NCI-H345 treated with DMSO at 0.1 percent for 48 hours (cell line): ENCODE data around the gene BAIAP2L2.
"Not testable (repeated sequence)": the region's sequence is repeated elsewhere in the genome, so short reads cannot be mapped to it uniquely, and the experiment has no call there.

ENCODE experiments used
- DNase-seq: peaks from one replicate; lab custom pipeline; 2025; ENCODE audit not compliant: unreplicated experiment; lab: John Stamatoyannopoulos, UW

Gene BAIAP2L2, protein sequence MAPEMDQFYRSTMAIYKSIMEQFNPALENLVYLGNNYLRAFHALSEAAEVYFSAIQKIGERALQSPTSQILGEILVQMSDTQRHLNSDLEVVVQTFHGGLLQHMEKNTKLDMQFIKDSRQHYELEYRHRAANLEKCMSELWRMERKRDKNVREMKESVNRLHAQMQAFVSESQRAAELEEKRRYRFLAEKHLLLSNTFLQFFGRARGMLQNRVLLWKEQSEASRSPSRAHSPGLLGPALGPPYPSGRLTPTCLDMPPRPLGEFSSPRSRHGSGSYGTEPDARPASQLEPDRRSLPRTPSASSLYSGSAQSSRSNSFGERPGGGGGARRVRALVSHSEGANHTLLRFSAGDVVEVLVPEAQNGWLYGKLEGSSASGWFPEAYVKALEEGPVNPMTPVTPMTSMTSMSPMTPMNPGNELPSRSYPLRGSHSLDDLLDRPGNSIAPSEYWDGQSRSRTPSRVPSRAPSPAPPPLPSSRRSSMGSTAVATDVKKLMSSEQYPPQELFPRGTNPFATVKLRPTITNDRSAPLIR

GRCh38 chr22:38110008-38110862, at the start of gene BAIAP2L2:
Gene BAIAP2L2, minus strand, starts transcription at chr22:38110684. Its CDS starts 159 bp downstream, at chr22:38110525.
- no peak for DNase-seq

- DNase-seq, result no peak
Measured at GRCh38 chr22:38155703-38156102, 45.2 kb upstream of the BAIAP2L2 start.

DNA sequence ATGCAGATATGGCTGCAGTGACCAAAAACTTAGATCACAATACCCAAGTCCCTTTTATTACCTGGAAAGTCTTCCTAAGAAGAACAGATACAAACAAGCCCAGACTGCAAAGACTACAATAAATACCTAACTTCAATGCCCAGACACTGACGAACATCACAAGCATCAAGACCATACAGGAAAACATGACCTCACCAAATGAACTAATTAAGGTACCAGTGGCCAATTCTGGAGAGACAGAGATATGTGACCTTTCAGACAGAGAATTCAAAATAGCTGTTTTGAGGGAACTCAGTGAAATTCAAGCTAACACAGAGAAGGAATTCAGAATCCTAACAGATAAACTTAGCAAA, 44.1 kb upstream of the BAIAP2L2 start:
- not testable (repeated sequence) for DNase-seq

DNA sequence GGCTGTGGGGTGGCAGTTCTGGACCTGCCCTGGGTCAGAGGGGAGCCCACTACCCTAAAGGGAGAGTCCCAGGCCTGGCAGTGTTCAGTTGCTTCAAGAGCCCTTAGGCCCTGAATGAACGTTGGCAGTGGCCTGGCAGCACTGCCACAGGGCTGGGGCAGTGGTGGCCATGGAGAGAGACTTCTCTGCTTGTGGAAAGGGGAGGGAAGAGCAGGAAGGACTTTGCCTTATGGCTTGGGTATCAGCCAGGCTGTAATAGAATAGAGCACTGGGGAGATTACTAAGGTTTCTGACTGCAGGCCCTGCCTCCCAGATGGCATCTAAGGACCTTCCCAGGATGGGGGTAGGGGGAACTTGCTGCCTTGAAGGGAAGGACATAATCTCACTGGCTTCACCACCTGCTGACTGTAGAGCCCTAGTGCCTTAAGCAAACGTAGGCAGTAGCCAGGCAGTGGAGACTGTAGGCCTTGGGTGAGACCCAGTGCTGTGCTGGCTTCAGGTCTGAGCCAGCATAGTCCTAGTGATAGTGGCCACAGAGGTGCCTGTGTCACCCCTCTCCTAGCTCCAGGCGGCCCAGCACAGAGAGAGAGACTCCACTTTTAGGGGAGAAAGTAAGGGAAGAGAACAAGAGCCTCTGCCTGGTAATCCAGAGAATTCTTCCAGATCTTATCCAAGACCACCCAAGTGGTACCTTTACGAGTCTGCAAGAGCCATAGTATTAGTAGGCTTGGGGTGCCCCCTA, 43.5 kb upstream of the BAIAP2L2 start:
- no peak for DNase-seq

DNA sequence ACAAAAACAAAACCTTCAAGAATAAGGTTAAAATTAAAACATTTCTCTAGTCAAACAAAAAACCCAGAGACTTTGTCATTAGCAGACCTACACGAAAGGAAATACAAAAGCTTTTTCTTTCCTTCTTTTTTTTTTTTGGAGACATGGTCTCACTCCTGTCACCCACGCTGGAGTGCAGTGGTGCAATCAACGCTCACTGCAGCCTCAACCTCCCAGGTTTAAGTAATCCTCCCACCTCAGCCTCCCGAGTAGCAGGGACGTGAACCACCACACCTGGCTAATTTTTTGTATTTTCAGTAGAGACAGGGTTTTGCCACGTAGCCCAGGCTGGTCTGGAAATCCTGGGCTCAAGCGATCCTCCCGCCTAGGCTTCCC, 40.6 kb upstream of the BAIAP2L2 start:
- no peak for DNase-seq

DNA sequence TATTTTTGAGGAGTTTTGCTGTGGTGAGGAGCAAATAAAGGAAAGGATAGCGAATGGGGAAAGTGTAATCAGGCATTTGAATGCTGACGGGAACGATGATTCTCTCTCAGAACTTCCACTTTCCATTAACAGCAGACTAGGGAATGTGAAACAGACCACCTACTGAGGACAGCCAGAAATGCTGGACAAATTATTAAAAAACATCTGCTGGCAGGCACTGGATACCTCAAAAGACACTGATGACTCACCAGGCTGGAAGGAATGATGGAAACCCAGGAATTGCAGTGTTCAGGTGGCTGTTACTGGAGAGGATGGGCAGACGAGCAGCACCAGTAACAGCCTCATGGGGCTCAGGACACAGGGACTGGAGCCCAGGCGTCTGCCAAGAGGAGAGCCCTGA, 37.8 kb upstream of the BAIAP2L2 start:
- DNase-seq, result no peak

- not testable (repeated sequence) for DNase-seq
Measured at GRCh38 chr22:38146166-38146565, 35.7 kb upstream of the BAIAP2L2 start.

DNA sequence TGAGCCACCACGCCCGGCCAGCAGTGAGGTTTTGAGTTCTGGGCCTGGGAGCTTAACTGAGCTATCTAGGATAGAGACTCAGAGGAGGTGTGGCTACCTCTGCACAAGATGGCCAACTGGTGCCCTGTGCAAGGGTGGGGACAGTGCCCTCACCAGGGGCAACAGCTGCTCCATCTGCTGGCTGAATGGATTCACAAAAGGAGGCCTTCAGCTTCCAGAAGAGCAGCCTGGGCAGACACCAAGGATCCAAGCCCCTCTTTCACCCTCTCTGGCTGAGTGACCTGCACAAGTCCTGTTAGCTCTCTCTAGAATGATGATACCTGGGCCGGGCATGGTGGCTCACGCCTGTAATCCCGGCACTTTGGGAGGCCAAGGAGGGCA, 33.5 kb upstream of the BAIAP2L2 start:
- DNase-seq, result no peak

GRCh38 chr22:38142606-38143005, 32.1 kb upstream of the BAIAP2L2 start:
- no peak for DNase-seq

DNA sequence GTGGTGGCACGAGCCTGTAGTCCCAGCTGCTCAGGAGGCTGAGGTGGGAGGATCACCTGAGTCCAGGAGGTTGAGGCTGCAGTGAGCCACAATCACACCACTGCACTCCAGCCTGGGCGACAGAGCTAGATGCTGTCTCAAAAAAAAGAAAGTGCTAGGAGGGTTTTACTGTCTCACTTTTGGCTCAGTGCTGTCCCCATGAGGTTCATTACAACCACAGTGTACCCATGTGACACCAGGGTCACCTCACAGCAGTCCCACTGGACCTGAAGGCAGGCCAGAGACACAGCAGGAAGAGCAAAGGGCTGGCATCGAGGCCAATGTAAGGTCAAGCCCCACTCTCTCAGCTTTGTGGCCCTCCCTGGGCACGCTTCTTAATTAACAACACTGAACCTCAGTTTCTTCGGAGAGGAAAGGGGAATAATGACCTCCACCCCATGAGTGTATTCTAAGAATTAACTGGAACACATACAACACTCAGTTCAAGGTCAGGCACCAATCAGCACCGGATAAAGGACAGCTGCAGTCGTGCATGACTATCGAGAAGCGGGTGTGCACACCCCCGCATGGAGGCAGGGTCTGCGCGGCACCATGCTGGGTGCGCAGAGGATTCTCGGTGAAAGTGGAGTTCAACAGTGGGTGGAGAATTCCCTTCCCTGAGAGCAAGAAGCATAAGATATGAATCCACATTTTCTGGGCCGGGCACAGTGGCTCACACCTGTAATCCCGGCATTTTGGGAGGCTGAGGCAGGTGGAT, 30.9 kb upstream of the BAIAP2L2 start:
- DNase-seq, result no peak

GRCh38 chr22:38139901-38140300, 29.4 kb upstream of the BAIAP2L2 start:
- DNase-seq, result no peak

DNA sequence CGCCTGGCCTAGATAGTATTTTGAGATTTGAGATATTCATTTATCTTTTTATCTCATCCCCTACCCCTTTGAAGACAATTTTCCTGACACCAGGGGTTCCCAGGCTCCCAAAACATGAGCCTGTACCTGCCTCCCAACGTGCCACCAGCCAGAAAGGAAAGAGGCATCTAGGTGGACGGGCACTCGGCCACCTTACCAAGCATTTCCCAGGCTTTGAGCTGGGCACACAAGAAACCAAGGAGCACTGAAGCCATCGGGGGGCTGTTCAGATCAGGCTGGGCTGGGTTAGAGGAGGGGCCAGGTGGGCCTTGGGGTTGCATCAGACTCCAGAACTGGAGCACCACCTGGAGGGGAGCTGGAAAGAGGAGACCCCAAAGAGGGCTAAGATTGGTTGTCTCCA, 28.5 kb upstream of the BAIAP2L2 start:
- no peak for DNase-seq

GRCh38 chr22:38137876-38138687, 27.6 kb upstream of the BAIAP2L2 start:
- no peak for DNase-seq

- no peak for DNase-seq
Measured at GRCh38 chr22:38136607-38137006, 26.1 kb upstream of the BAIAP2L2 start.

DNA sequence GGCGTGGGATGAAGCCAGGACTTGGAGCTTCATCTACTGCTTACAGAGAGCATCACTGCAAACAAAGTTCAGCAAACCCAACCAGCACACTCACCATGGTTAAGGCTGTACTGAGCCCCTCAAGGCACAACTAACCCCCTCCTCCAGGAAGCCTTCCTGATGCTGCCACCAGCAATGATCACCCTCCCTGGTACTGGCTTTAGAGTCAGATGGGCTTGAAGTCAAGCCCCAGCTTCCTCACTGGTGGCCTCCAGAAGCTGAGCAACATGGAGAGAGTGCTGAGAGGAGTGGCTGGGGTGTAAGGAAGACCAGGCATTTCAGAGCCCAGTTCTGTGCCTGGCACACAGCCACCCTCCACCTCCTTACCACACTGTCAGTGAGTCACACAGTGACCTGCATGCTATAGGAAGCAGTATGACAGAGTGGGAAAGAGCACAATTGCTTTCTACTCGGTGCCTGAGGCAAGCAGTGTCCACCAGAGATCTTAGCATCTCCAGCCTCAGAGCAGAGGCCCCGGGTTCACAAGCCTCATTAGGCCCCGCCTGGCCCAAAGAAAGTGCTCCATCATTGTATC, 24.7 kb upstream of the BAIAP2L2 start:
- no peak for DNase-seq

GRCh38 chr22:38133331-38133730, 22.8 kb upstream of the BAIAP2L2 start:
- no peak for DNase-seq

DNA sequence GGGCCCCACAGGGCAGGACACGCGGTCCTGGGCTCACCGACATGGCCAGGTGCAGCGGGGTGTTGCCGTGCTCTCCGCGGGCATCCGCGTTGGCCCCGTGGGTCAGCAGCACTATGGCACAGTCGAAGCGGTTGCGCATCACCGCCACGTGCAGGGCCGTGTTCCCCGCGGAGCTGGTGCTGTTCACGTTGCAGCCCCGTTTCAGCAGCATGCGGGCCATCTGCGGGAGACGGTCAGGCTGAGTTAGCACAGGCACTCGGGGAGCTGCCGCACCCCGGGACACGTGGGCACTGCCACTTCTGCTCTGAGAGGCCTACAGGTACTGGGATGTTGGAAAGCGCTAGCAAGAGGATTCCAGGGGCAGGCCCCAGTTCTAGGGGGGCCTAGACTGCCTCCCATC, 22.3 kb upstream of the BAIAP2L2 start:
- no peak for DNase-seq

DNA sequence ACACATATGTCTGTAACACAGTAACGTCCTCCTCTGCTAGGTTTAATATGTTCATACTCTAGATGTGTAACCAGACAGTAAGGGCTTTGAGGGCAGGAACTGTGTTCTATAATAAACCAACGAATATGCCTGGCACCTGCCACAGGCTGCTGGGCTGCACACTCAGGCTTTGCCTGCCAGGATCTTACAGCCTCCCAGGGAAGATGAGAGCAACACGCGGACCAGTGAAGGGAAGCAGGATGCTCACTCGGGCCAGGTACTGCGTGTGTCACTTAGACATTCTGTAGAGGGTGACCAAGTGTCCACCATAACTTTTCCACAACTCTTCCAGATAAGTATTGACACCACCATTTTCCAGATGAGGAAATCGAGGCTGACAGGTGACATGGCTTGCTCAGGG, 21.7 kb upstream of the BAIAP2L2 start:
- no peak for DNase-seq

GRCh38 chr22:38131399-38131798, 20.9 kb upstream of the BAIAP2L2 start:
- DNase-seq, result no peak
